GM18526 (cell line): ENCODE measurements around the gene RPL19.

ENCODE experiments used
- POLR2A ChIP-seq: IDR thresholded peaks from 3 replicates; pipeline ENCODE4 v1.6.1; 2011; ENCODE audit not compliant: insufficient read length; ENCODE audit errors: extremely low read depth

RPL19 gene

DNA sequence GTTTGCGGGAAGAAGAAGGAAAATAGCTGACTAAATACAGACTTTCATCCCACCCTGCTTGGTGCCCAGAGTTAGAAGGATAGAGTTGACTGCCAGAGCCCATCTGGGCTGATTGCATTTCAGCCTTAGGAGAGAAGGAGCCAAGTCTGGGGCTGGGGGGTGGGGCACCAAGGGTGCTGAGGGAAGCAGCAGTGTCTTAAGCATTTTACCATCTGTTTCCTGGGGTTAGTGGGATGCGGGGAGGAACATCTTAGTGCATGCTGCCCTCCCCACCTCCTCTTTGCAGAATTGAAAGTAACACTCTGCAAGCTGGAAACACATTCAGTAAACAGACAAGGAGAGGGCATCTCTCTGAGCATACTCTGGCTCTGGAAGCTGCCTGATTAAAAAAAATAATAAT, 32.6 kb upstream of the RPL19 start:
- TF ChIP-seq POLR2A = no peak

GRCh38 chr17:39169101-39169500, 31.0 kb upstream of the RPL19 start:
- no peak for TF ChIP-seq POLR2A

DNA sequence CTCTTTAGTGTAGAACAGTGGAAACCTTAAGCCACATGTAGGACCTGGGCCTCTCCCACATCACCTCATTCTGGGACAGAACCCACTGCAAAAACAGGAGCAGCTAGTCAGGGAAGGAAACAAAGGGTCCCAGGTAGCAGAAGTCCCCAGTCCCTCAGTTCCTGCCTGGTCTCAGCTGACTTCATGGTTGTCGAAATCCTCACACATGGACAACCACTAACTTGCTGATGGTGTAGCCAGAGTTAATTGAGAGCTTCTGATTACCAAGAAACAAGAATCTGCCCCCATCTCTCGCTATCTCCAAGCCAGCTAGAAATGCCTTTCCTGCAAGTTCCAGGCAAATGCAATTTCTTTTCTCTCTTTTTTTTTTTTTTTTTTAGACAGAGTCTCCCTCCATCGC, 30.6 kb upstream of the RPL19 start:
- no peak for TF ChIP-seq POLR2A

DNA sequence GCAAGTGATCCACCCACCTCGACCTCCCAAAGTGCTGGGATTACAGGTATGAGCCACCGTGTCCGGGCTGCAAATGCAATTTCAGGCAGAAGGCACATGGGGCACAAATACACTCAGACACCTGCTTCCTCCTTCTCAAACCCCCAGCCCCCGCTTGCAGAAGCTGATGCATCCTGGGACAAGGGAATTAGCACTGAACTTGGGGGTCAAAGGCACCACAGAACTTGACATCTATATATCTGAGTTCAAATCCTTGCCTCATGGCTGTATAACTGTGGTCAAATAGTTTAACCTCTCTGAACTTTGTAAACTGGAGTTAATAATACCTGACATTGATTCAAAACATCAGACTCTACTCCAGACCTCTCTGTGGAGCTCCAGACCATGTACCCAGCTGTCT, 30.0 kb upstream of the RPL19 start:
- TF ChIP-seq POLR2A = no peak

DNA sequence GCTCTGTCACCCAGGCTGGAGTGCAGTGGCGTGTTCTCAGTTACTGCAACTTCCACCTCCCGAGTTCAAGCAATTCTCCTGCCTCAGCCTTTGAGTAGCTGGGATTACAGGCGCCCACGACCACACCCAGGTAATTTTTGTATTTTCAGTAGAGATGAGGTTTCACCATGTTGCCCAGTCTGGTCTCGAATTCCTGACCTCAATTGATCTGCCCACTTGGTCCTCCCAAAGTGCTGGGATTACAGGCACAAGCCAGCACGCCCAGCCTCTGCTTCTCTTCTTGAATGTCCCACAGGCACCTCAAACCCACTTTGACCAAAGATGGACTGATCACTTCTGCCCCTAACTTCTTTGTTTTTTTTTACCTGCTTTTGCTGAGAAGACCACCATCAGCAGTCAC, 29.5 kb upstream of the RPL19 start:
- no peak for TF ChIP-seq POLR2A

- no peak for TF ChIP-seq POLR2A
Measured at GRCh38 chr17:39171933-39172332, 28.1 kb upstream of the RPL19 start.

- TF ChIP-seq POLR2A = no peak
Measured at GRCh38 chr17:39173080-39173479, 27.0 kb upstream of the RPL19 start.

- no peak for TF ChIP-seq POLR2A
Measured at GRCh38 chr17:39173526-39174274, 26.4 kb upstream of the RPL19 start.

- no peak for TF ChIP-seq POLR2A
Measured at GRCh38 chr17:39174920-39175694, 25.0 kb upstream of the RPL19 start.

DNA sequence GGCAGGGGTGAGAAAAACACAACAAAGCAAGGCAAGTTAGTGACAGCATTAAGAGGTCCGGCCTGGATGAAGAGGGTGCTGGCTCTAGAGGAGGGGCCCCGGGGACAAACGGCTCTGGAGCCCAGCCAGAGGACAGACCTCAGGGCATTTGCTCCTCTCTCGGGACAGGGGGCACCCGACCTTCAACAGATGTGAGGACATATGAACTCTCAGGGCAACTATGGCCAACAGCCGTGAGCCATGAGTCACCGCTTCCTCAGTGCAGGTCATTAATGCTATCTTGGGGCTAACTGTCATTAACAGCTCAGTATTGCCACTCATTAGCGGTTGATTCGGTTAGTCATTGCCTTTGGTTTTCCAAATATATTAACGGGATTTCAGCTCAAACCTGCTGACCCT, 24.4 kb upstream of the RPL19 start:
- no peak for TF ChIP-seq POLR2A

DNA sequence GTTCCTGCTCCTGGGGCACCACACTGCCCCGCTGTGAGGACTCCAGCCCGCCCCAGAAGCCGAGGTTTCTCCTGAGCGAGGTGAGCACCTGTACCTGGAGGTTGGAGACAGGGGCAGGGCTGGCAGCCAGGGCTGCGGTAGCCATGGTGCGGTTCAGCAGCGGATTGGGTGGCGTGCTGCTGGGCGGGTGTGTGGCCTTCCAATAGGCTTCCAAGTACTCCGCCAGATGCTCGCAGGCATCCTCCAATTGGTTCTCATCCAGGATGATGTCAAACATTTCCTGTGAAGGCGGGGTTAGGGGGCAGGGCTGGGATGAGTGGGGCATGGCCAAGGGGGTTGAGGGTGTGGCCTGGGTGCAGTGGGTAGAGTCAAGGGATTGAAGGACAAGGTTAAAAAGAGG, 22.8 kb upstream of the RPL19 start:
- TF ChIP-seq POLR2A = no peak

DNA sequence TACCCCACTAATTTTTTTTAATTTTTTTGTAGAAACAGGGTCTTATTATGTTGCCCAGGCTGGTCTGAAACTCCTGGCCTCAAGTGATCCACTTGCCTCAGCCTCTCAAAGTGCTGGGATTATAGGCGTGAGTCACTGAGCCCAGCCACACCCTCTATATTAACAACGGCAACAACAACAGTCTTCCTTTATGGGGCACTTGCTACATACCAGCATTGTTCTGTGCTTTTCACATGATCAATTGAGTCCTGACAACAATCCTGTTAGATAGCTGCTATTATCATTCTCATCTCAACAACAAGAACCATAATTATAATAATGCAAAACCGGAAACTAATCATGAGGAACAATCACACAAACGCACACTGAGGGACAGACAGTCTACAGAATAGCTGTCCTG, 21.5 kb upstream of the RPL19 start:
- TF ChIP-seq POLR2A = no peak

DNA sequence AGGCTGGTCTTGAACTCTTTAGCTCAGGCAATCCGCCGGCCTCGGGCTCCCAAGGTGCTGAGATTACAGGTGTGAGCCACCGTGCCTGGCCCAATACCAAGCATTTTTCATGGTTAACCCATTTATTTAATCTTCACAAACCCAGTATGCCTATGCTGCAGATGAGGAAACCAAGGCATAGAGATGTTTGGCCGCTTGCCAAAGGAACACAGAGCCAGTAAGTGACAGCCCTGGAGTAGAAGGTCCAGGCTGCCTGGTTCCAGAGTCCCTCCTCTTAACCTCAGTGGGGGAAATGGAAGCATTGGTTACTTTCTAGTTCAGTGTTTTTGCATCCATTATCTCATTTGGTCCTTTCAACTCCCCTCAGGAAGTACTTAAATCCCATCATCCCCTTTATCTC, 18.8 kb upstream of the RPL19 start:
- no peak for TF ChIP-seq POLR2A

GRCh38 chr17:39183045-39183444, 17.0 kb upstream of the RPL19 start:
- TF ChIP-seq POLR2A = no peak

GRCh38 chr17:39183720-39184119, 16.4 kb upstream of the RPL19 start:
- no peak for TF ChIP-seq POLR2A

- no peak for TF ChIP-seq POLR2A
Measured at GRCh38 chr17:39186481-39187002, 13.5 kb upstream of the RPL19 start.
